HG02798 (cell line): ENCODE measurements around the gene ZNF532.

Experiments used
- ATAC-seq: cut with Tn5 transposase; IDR thresholded peaks from one replicate; pipeline ENCODE4 v1.9.1; 2021; ENCODE audit warnings: mild to moderate bottlenecking; ENCODE audit not compliant: unreplicated experiment, poor library complexity

The ZNF532 gene

DNA sequence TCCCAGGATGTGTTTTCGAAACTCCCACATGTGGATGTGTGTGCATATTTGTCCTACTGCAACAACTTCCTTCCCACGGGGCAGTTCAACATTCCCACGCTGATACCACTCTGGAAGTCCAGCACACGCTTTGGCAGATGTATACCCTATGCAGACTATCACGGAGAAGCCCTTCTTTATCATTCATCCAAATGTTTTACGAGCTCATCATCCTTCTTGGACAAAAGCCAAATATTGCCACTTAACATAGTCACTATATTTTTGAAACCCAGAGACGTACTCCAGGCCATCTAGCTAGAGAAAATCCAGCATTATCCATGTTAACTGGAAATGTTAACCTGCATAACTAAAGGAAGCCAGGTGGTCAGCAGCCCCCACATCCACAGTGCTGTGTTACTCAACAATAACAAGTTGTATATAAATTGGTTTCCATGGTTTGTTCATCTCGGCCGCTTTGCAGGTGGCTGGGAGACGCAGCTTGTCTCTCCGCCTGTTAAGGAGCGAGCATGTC, 131.5 kb downstream of the ZNF532 start:
- ATAC-seq: no peak

GRCh38 chr18:58996696-58997095, 132.0 kb downstream of the ZNF532 start:
- ATAC-seq: no peak

DNA sequence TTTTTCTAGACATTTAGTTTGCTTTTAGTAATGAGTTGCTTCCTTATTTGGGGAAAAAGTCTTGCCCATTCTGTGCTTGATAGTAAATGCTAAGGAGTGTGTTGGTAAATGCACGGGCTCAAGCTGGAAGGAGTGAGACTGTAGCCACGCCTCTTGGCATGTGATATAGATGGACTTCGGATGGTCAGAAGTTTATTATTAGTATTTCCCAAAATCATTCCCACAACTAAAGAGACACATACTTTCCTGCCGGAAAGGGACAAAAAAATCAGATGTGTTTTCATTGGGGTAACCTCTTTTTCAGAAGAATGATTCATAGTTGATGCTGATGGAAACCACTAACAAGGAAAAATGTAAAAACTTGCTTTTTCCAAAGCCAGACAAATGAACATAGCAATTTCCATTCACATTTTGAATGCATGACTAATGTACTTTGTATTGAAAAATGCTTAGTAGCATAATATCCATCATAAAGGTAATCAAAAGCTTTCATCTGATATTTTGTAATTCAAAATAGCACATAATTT, 133.2 kb downstream of the ZNF532 start:
- ATAC-seq: no peak

- peak; percentile 60 for ATAC-seq
Observed at GRCh38 chr18:58998401-58999203, 133.9 kb downstream of the ZNF532 start.

DNA sequence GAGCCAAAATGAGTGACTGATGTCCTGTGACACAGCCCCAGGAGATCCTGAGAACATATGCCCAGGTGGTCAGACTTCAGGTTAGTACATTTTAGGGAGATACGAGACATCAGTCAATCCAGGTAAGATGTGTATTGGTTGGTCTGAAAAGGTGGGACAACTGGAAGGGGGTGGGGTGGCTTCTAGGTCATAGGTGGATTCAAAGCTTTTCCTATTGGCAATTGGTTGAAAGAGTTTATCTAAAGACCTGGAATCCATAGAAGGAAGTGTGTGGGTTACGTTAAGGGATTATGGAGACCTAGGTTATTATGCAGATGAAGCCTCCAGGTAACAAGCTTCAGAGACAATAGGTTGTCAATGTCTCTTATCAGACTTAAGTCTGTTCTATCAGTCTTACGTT, 136.5 kb downstream of the ZNF532 start:
- no peak for ATAC-seq

GRCh38 chr18:59001721-59002120, 137.0 kb downstream of the ZNF532 start:
- ATAC-seq: no peak

DNA sequence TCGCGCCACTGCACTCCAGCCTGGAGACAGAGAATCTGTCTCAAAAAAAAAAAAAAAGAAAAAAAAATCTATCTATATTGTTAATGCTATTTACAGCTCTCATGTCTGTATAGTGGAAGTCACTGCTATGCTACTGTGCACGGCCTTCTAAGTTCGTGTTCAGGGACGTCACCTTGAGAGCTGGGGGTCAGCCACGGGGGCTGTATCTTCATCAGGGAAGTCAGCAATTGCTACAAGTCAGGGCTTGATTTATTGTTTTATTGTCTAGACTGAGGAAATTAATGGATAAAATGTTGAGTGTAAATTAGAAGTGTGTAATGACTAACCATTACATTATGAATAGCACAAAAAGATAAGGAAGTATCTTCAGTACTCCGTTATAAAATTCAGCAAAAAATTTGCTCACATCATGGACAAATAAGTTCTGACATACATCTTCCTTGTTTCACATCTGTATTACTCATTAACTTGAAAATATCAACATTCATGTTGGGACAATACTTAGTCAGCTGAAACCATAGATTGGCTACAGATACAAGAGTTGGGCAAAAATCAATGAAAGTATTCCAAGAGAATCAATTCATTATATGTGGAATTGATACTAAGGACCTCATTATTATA, 138.4 kb downstream of the ZNF532 start:
- no peak for ATAC-seq

GRCh38 chr18:59005262-59005661, 140.6 kb downstream of the ZNF532 start:
- no peak for ATAC-seq

DNA sequence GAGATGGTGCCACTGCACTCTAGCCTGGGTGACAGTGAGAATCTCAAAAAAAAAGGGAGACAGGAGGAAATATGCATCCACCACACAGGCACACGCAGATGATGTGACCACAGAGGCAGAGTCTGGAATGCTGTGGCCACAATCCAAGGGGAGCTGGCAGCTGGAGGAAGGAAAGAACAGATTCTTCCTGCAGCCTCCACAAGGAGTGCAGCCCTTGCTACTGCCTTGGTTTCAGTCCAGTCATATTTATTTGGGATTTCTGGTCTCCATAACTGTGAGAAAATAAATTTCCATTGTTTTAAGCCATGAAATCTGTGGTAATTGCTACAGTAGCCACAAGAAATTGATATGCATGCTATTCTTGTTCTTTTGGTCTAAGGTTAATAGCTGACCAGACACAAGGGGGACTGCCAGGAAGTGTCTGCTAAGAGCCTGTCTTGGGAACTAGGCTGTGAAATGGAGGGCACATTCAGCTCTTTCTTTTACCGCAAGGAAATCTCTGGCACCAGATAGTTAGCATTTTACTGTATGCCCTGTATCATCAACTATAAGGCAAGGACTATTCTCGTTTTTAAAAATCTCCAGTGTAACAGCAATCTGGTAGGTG, 141.9 kb downstream of the ZNF532 start:
- no peak for ATAC-seq

DNA sequence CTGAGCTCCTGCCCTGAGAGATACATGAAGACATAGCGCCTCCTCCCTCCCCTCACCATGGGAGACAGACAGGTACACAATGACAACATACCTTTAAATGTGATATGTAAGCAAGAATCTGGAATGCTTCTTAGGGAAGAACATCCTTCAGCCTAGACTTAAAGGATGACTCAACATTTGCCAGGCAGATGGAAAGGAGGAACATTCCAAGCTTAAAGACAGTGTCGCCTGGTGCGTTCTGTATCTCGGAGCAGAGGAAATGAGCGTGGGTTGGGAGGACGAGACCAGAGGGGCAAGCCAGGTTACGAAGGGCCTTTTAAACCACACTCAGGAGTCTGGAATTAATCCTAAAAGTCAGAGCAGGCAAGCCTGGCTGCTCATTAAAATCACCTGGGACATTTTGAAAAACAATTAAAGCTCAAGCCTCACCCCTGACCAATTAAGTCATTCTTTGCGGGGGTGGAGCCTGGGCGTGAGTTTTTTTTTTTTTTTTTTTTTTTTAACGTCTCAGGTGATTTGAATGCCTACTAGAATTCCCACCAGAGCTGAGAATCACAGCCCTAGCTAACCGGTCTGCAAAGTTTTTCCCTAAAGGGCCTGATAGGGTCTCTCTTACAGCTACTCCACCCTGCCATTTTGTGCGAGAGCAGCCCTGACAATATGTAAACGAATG, 143.8 kb downstream of the ZNF532 start:
- ATAC-seq: no peak

GRCh38 chr18:59009846-59010245, 145.2 kb downstream of the ZNF532 start:
- no peak for ATAC-seq

GRCh38 chr18:59011289-59011688, 146.6 kb downstream of the ZNF532 start:
- ATAC-seq: no peak

- no peak for ATAC-seq
Observed at GRCh38 chr18:59011786-59012185, 147.1 kb downstream of the ZNF532 start.

GRCh38 chr18:59012815-59013705, 148.4 kb downstream of the ZNF532 start:
- ATAC-seq: peak; percentile 35

- no peak for ATAC-seq
Observed at GRCh38 chr18:59013744-59014143, 149.1 kb downstream of the ZNF532 start.

DNA sequence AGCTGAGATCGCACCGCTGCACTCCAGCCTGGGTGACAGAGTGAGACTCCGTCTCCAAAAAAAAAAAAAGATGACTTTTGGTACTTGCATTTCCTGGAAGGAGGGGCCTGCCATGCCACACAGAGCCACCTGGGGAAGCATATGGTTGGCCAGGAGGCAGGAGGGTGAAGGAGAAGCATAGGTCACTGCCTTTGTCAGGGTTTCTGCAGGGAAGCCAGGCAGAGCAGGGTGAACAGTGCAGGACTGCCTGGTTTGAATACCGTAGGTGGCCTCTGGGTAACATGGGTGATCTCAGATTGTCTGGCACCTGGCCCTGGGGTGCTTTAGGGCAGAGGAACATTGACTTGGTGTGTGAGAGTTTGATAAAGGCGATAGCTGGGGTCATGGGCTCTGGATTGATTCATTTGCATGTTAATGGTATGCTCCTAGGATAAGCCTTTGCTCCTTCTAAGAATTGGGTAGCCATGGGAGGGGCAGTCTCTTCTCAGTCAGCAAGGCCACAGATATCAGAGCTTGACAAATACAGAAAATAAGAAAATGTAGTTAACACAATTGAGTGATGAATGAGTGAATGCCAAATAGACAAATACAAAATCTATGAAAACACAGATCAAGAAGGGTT, 151.0 kb downstream of the ZNF532 start:
- no peak for ATAC-seq

DNA sequence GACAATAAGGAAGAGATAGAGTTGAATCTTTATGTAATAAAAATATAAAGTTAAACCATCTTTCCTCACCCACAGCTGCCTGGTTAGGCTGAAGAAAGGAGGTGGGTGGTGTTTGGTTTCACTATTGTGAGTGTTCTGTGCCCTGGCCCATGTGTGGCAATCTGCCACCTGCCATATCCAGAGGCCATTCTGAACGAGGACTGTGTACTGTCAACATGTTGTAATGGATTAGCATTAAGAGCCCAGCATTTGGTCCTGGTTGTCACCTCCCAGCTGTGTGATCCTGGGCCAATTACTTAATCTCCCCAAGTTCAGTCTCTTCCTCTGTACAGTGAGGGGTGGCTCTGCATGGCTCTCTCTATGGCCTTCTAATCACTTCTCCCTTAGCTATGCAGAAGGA, 156.8 kb downstream of the ZNF532 start:
- ATAC-seq: peak; percentile 47

DNA sequence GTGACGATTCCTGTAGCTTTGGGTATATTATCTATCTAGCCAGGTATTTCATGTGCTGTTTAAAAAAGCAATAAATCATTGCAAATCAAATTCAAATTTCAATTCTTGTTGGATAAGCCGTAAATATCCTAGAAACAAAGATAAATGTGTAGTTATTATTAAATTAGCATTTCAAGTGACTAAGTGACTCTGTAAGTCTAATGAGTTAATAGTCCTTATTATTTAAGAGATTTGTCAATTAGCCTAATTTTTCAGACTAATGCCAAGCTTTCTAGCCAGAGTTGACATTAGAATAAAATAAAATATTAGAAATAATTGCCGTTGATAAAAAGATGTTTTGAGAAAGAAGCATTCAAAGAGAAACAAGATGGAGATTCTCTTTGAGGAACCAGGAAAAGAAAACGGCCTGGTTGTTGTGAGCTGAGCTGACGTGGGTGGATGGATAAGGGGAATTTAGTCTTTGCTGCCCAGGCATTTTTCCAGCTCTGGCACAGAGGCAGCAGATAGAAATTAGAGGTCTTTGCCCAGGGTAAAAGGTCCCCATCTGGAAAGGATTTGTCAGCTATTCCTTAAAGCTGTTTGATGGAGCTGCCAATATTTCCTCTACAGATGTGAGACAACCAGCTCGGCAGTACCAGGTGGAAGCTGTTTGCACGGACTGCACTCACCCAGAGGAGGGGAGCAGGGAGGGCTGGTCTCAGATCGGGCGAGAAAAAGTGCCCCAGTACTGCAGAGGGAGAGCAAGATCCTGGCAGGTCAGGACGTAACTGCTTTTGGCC, 157.7 kb downstream of the ZNF532 start:
- ATAC-seq: no peak
